HG03457 (cell line): ENCODE results near the gene STRIP2.
"Not testable (repeated sequence)": the region's sequence is repeated elsewhere in the genome, so short reads cannot be mapped to it uniquely, and the experiment has no call there.

Source experiments
- ATAC-seq: cut with Tn5 transposase; IDR thresholded peaks from one replicate; pipeline ENCODE4 v1.9.1; 2021; ENCODE audit warnings: moderate number of reproducible peaks; ENCODE audit not compliant: unreplicated experiment

STRIP2 gene

DNA sequence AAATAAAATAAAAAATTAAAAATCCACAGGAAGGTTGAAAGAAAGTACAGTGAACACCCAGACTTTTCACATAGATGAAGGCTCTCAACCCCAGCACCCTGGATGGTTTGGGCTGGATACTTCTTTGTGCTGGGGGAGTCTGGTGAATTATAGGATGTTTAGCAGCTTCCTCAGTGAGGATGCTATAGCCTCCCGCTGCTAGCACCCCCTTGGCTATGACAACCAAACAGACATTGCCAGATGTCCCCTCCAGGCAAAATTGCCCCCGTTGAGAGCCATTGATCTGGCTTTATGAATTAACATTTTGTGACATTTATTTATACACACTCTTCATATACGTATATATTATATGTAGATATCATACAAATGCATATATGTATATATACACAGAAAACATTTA, 89.7 kb downstream of the STRIP2 start:
- no peak for ATAC-seq

DNA sequence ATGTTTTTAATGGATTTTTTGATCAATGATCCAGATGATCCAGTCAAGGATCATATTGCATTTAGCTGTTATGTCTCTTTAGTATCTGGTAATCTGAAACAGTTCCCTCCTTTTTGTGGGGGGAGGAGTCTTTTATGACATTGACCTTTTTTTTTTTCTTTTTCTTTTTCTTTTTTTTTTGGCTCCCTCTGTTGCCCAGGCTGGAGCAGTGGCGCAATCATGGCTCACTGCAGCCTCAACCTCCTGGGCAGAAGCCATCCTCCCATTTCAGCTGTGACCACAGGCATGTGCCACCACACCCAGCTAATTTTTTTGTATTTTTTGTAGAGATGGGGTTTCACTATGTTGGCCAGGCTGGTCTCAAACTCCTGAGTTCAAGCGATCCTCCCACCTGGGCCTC, 90.2 kb downstream of the STRIP2 start:
- not testable (repeated sequence) for ATAC-seq

GRCh38 chr7:129525225-129525862, 91.1 kb downstream of the STRIP2 start:
- no peak for ATAC-seq

GRCh38 chr7:129529643-129530042, 95.4 kb downstream of the STRIP2 start:
- no peak for ATAC-seq

DNA sequence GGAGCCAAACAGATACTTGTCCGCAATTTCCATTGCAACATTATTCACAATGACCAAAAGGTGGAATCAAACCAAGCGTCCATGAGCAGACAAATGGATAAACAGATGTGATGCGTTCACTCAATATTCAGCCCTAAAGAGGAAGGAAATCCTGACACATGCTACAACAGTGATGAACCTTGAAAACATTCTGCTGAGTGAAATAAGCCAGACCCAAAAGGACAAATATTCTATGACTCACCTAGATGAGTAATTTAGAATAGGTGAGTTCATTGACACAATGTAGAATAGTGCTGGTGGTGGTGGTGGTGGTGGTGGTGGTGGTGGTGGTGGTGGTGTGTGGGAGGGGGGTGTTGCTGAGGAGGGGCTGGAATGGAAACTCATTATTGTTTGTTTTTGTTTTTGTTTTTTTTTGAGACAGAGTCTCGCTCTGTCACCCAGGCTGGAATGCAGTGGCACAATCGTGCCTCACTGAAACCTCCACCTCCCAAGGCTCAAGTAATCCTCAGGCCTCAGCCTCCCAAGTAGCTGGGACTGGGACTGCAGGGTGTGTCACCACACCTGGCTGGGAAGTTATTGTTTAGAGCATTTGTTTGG, 96.7 kb downstream of the STRIP2 start:
- ATAC-seq = no peak

DNA sequence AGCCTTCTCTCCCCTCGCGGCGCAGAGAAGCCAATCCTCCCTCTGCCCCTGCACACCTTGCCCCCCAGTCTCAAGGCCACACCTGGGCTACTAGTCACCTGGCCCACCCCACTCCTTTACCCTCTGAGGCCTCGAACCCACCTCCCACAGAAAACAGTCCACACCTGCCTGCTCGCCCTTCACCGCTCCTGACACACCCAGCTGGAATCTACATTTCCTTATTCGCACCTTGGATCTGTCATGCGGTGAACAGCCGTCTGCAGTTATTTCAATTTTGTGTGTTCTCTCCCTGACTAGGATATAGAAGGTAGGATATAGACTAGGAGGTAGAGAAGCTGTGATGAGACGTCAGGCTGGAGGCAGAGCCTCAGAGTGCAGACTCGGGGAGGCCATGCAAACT, 97.5 kb downstream of the STRIP2 start:
- no peak for ATAC-seq

DNA sequence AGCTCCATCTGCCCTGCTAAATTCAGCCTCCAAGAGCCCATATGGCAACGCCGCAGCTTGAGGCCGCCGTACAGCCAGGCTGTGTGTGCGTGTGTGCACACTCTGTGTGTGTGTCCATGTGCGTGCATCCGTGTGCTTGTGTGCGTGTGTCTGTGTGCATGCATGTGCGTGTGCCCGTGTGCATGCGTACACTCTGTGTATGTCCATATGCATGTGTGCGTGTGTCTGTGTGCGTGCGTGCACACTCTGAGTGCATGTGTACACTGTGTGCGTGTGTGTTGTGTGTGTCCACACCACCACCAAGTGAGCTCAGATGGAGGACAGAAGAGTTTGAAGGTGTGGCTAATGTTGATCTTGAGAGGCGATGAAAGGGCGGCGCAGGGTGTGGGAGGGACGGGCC, 98.1 kb downstream of the STRIP2 start:
- ATAC-seq = no peak

DNA sequence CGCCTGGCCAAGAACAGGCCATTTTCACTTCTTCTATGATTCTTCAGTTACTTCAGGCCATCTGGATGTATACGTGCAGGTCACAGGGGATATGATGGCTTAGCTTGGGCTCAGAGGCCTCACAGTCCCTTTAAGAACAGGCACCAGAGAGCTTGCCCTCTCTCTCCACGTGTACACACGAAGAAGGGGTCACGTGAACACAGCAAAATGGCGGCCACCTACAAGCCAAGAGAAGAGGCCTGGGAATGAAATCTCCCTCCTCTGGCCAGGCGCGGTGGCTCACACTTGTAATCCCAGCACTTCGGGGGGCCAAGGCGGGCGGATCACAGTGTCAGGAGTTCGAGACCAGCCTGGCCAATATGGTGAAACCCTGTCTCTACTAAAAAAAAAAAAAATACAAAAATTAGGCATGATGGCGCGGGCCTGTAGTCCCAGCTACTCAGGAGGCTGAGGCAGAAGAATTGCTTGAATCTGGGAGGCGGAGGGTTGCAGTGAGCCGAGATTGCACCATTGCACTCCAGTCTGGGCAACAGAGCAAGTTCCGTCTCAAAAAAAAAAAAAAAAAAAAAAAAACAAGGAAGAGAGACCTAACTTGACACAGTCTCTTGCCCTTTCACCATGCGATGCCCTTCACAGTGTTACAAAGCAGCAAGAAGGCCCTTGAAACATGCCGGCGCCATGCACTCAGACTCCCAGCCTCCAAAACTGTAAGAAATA, 100.5 kb downstream of the STRIP2 start:
- not testable (repeated sequence) for ATAC-seq

DNA sequence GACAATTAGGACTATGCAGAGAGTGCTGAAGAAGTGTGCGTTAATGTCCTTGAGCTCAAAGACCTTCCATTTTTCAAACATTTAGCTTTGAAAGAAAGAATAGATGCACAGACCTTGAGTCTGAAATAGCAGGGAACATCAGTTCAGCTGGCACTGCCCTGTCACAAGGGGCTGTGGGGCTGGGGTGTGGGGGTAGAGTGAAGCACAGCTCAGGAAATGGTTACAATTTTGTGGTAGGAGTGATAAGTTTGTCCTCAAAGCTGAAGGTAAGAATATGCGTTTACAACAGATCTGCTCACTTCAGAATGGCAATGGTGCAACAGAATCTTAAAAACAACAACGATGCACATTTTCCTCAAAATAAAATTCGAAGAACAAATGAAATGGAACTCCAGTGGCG, 101.7 kb downstream of the STRIP2 start:
- no peak for ATAC-seq

DNA sequence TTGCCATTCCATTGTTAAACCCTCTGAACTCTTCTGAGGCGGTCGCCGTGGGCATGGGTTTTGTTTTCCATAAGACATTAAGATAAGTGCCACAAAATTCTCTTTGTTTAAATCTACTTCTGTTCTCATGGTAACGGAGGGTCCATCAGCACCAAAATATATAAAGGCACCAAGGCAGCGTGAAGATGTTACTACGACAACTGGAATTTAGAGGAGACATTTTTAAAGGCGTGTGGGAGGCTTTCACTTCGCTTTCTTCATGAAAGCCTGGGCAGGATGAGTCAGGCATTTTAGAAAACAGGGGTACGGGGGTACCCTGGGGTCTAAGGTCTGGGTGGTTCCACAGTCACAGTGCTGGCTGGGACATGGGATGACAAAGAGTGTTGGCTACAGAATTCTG, 102.1 kb downstream of the STRIP2 start:
- no peak for ATAC-seq
